HepG2 (cell line): ENCODE results near the gene LRFN2. TPM values are rescaled to one million over a fixed set of nuclear protein-coding genes. Genes with fewer than 3 reads are reported as not detected.

Experiments used
- ATAC-seq: fragments of 200-7000 bp; cut with Tn5 transposase; 3 replicates; pipeline ENCODE4 v1.9.1; 2020; ENCODE audit warnings: mild to moderate bottlenecking, moderate library complexity
- BruUV-seq: library from RNA; stranded (reverse); fragments of 400-500 nt; replicated peaks from 2 replicates; lab custom pipeline; 2021; lab: Mats Ljungman, UMichigan
- CTCF ChIA-PET: fragments of 300-600 bp; formaldehyde crosslinking; extraction: SDS; loops from one replicate; lab custom pipeline; 2021; ENCODE audit warnings: low total read pairs, inconsistent platforms, low intra/inter-chr PET ratio; lab: Yijun Ruan, JAX
- POLR2A ChIA-PET: fragments of 350-600 bp; sonication (Branson Sonifier 250); formaldehyde crosslinking; loops from one replicate; lab custom pipeline; 2020; ENCODE audit warnings: antibody characterized with exemption, inconsistent platforms; lab: Yijun Ruan, JAX
- DNase-seq: peaks from one replicate; pipeline ENCODE4 v3.0.0-alpha.2; 2015; ENCODE audit warnings: low spot score
- FAIRE-seq: peaks from 3 replicates; lab custom pipeline; 2011; peaks lifted over from hg19 to GRCh38; lab: Jason Lieb, UNC
- H2AFZ ChIP-seq: one replicate; pipeline ENCODE4 v1.6.1; 2011; ENCODE audit warnings: low read length, inconsistent platforms
- H3K27ac ChIP-seq: fragments of 300-600 bp; 3 replicates; pipeline ENCODE4 v1.8.0; 2011; ENCODE audit warnings: mixed run types, mild to moderate bottlenecking, mixed read lengths, low read length, inconsistent platforms; ENCODE audit not compliant: insufficient read depth; ENCODE audit errors: extremely low read length
- H3K27me3 ChIP-seq, 2 experiments: fragments of 200-600 bp in 1 of 2; 2 replicates in 1 of 2; 3 replicates in 1 of 2; pipeline versions ENCODE4 v1.6.0 to v1.8.0; 2011; ENCODE audit warnings: low read length in 2 of 2, mild to moderate bottlenecking in 2 of 2, moderate library complexity in 2 of 2, inconsistent platforms in 1 of 2; ENCODE audit not compliant: insufficient read depth in 2 of 2, control insufficient read depth in 1 of 2
- H3K36me3 ChIP-seq, 2 experiments: fragments of 200-600 bp in 1 of 2; replicated peaks in 1 of 2; 2 replicates in 1 of 2; 3 replicates in 1 of 2; pipeline versions ENCODE4 v1.5.1 to v1.8.0; 2011; ENCODE audit warnings: low read length in 2 of 2, inconsistent platforms in 1 of 2; ENCODE audit not compliant: insufficient read depth in 2 of 2, control insufficient read depth in 1 of 2
- H3K4me1 ChIP-seq: 2 replicates; pipeline ENCODE4 v1.5.1; 2012; ENCODE audit warnings: low read length, inconsistent platforms; ENCODE audit not compliant: insufficient read depth
- H3K4me2 ChIP-seq: 2 replicates; pipeline ENCODE4 v1.6.0; 2011; ENCODE audit warnings: low read depth, low read length, inconsistent platforms
- H3K4me3 ChIP-seq, 3 experiments: fragments of 200-600 bp in 1 of 3; sonication (generic), shearing (Covaris generic) in 1 of 3; replicated peaks in 1 of 3; 2 replicates each; pipeline ENCODE4 v1.5.1; 2011 to 2016; ENCODE audit warnings: low read length in 3 of 3, inconsistent platforms in 2 of 3, low read depth in 2 of 3, mild to moderate bottlenecking in 2 of 3, control low read depth in 1 of 3, mixed read lengths in 1 of 3; ENCODE audit not compliant: insufficient read depth in 1 of 3
- H3K79me2 ChIP-seq: one replicate; pipeline ENCODE4 v1.6.1; 2011; ENCODE audit warnings: low read length, inconsistent platforms; ENCODE audit not compliant: insufficient read depth
- H3K9ac ChIP-seq: 2 replicates; pipeline ENCODE4 v1.6.0; 2011; ENCODE audit warnings: mild to moderate bottlenecking, low read depth, low read length, inconsistent platforms; ENCODE audit not compliant: insufficient read depth
- H3K9me3 ChIP-seq: 2 replicates; pipeline ENCODE4 v1.5.1; 2012; ENCODE audit warnings: mild to moderate bottlenecking, low read length
- H4K20me1 ChIP-seq: 2 replicates; pipeline ENCODE4 v1.6.0; 2011; ENCODE audit warnings: inconsistent platforms, mild to moderate bottlenecking, low read length, moderate library complexity; ENCODE audit not compliant: insufficient read depth
- CENPX ChIP-seq: sonication (generic); formaldehyde crosslinking; IDR thresholded peaks from 2 replicates; pipeline ENCODE4 v1.9.0; 2021; ENCODE audit warnings: mild to moderate bottlenecking, missing genetic modification reagents, moderate library complexity
- KAT7 ChIP-seq: IDR thresholded peaks from 2 replicates; pipeline ENCODE4 v1.6.1; 2018; ENCODE audit warnings: borderline replicate concordance, missing compliant biosample characterization
- MTERF4 ChIP-seq: sonication (generic); formaldehyde crosslinking; IDR thresholded peaks from 2 replicates; pipeline ENCODE4 v1.8.0; 2023; ENCODE audit warnings: mild to moderate bottlenecking, missing genetic modification reagents
- REST ChIP-seq, 2 experiments: IDR thresholded peaks; 2 replicates each; pipeline ENCODE4 v1.6.1; 2011 to 2012; ENCODE audit warnings: low read length in 2 of 2, borderline replicate concordance in 1 of 2, low read depth in 1 of 2, mild to moderate bottlenecking in 1 of 2, moderate library complexity in 1 of 2
- ZNF280B ChIP-seq: sonication (generic); formaldehyde crosslinking; IDR thresholded peaks from 2 replicates; pipeline ENCODE4 v1.5.0; 2020; ENCODE audit warnings: missing genetic modification reagents, mild to moderate bottlenecking, borderline replicate concordance
- ZNF333 ChIP-seq: sonication (generic); formaldehyde crosslinking; IDR thresholded peaks from 2 replicates; pipeline ENCODE4 v1.4.0; 2020; ENCODE audit warnings: mild to moderate bottlenecking, missing genetic modification reagents, borderline replicate concordance
- ZNF510 ChIP-seq: sonication (generic); formaldehyde crosslinking; IDR thresholded peaks from 2 replicates; pipeline ENCODE4 v1.4.0; 2020; ENCODE audit warnings: low read depth, mild to moderate bottlenecking, missing genetic modification reagents
- ZSCAN9 ChIP-seq: IDR thresholded peaks from 2 replicates; pipeline ENCODE4 v1.6.1; 2016; ENCODE audit warnings: borderline replicate concordance
- WGBS: methylation state at CpG from one replicate; pipeline ENCODE4 v1.1.6; 2017; ENCODE audit warnings: low lambda C conversion rate; 5-methylcytosine and 5-hydroxymethylcytosine counted together
- in situ Hi-C: cut with HindIII; loops from 2 replicates; pipeline ENCODE4 v1.10.0; 2017; ENCODE audit warnings: low pct_unique_long_range_greater_than_20kb; ENCODE audit not compliant: extremely low pct_ligation_motif_present
- intact Hi-C: fragments of 100-400 bp; cut with micrococcal nuclease; formaldehyde crosslinking; loops from one replicate; pipeline ENCODE4 v1.10.0; 2022; ENCODE audit not compliant: unreplicated experiment
- polyA plus RNA-seq, 8 experiments: library from polyadenylated mRNA; depleted of rRNA in 3 of 8; stranded (reverse) in 7 of 8; unstranded in 1 of 8; fragments of >200 nt; fragmentation: Illumina TruSeq in 4 of 8; extraction: Trizol in 4 of 8; gene quantifications; 2 replicates each; pipeline versions ENCODE4 v1.2.1 to v1.2.3, GENCODE V29; 2011 to 2016; ENCODE audit warnings: low read depth in 4 of 8, missing spikeins in 1 of 8, mixed read lengths in 1 of 8; ENCODE audit not compliant: insufficient read depth in 1 of 8
- total RNA-seq, 5 experiments: library from RNA; depleted of rRNA; stranded (reverse); fragments of >200 nt; fragmentation: Illumina TruSeq; extraction: Trizol; gene quantifications; 2 replicates each; pipeline ENCODE4 v1.2.3, GENCODE V29; 2016; ENCODE audit warnings: low read depth in 1 of 5

LRFN2 gene
- total and polyA plus RNA-seq, 2 of the 13 experiments (the other 11 are each of a cell fraction or from before 2014, with no cell fraction given) = not detected

DNA sequence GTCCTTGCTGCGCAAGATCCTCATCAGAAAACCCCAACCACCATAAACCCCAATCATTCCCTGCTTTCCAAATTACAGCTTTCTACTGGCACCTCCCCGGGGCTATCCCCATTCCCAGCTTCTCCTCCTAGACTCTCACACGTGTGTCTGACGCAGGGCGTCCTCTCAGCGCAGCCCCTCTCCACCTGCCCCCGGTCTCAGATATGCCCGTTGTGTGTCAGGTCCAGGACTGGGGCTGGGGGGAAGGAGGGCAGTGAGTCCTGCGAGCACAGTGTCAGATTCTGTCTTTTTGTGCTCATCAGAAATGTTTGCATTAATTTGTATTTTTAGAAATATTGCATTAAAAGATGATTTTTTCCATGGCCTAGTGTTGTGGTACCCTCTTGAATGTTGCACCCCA, 48.6 kb downstream of the LRFN2 start:
- no peak for FAIRE-seq
- in situ Hi-C loops = no loop called here

More for the DNA sequence above, 48.6 kb downstream of the LRFN2 start:
- H3K27ac ChIP-seq = no peak overlapping the region
- H3K36me3 ChIP-seq = no peaks in the 10 kb centered on the region
- no peak overlapping the region for H3K4me3 ChIP-seq
- POLR2A ChIA-PET = no interaction called here
- CTCF ChIA-PET = no interaction called here
- DNase-seq = no peak
- H3K27me3 ChIP-seq = peaks cover 0 to 21% of the 10 kb centered on the region in 2 experiments; a peak in 3 of 5 replicates
- no peak for ATAC-seq
- H3K4me2 ChIP-seq = no peak overlapping the region
- 28% methylated on average over 9 of the region's 9 CpGs for WGBS
- H4K20me1 ChIP-seq = no peaks in the 10 kb centered on the region
- no peak overlapping the region for H3K9ac ChIP-seq
- H2AFZ ChIP-seq = no peak overlapping the region
- H3K9me3 ChIP-seq = no peaks in the 10 kb centered on the region
- no peaks in the 10 kb centered on the region for H3K4me1 ChIP-seq
- no peaks in the 10 kb centered on the region for H3K79me2 ChIP-seq
- TF ChIP-seq CENPX (CRISPR knock-in tag) (no peak), ZNF280B (no peak), ZNF510 (CRISPR knock-in tag) (no peak), ZSCAN9 (CRISPR knock-in tag) (no peak), MTERF4 (CRISPR knock-in tag) (no peak), KAT7 (CRISPR knock-in tag) (no peak), REST (IDR thresholded peaks at IDR 0.05; ENCODE audit: borderline replicate concordance in 1 of 2, low read depth in 1 of 2, low read length in 2 of 2) (no peak), ZNF333 (no peak)
- BruUV-seq = no TSS peak
- intact Hi-C loops = no loop called here
